HG02763 (cell line): ENCODE measurements around the gene CENPS.
"Not testable (repeated sequence)": the region's sequence is repeated elsewhere in the genome, so short reads cannot be mapped to it uniquely, and the experiment has no call there.

Source experiments
- ATAC-seq: cut with Tn5 transposase; IDR thresholded peaks from one replicate; pipeline ENCODE4 v1.9.1; 2021; ENCODE audit warnings: mild to moderate bottlenecking, moderate library complexity; ENCODE audit not compliant: unreplicated experiment

The CENPS gene

DNA sequence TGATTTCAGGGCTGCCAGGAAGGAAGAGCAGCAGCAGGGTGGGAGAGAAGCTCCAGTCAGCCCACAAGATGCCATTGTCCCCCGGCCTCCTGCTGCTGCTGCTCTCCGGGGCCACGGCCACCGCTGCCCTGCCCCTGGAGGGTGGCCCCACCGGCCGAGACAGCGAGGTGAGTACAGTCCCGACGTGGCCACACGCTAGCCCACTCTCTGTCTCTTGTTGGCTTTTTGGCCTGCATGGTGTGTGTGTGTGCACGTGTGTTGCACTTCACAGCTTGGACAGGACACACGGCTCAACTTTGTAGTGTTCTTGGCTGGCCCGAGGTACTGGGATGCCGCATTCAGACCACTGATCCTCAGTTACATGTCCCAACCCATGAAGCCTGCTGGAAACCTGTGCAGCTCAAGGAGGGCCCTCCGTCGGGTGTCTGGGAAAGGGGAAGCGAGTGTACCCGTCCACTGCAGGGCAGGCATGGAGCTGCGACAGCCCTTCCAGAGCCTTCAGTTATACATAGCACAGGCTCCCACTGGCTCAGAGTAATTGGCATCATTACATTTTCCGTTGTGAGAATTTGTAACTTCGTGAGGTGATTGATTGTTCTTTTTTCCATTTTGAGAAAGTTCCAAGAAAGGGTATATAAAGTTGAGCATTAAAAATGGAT, 20.1 kb downstream of the CENPS start:
- no peak for ATAC-seq

DNA sequence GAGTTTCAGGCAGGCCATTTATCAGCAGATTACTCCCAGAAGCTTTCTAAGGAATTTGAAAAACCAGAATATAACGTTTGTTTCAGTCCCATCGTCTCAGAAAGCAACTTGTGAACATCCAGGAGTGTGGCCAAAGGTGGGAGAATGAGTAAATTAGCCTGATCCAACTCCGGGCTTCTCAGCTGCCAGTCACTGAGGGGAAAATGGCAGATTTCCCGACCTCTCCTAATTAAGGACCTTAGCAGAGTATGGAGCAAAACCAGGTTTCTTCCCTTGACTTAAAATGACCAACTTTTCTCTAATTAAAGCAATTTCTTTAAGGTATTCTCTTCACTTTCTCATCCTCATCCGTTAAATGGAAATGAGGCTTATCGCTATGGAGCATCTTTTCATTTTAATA, 20.6 kb downstream of the CENPS start:
- ATAC-seq, result no peak

DNA sequence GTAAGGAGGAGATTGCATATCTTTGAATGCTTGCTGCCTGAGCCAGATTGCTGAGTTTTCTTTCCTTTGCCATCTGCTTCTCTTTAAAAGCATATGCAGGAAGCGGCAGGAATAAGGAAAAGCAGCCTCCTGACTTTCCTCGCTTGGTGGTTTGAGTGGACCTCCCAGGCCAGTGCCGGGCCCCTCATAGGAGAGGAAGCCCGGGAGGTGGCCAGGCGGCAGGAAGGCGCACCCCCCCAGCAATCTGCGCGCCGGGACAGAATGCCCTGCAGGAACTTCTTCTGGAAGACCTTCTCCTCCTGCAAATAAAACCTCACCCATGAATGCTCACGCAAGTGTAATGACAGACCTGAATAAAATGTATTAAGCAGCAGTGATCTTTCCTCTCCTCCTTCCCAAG, 21.1 kb downstream of the CENPS start:
- no peak for ATAC-seq

DNA sequence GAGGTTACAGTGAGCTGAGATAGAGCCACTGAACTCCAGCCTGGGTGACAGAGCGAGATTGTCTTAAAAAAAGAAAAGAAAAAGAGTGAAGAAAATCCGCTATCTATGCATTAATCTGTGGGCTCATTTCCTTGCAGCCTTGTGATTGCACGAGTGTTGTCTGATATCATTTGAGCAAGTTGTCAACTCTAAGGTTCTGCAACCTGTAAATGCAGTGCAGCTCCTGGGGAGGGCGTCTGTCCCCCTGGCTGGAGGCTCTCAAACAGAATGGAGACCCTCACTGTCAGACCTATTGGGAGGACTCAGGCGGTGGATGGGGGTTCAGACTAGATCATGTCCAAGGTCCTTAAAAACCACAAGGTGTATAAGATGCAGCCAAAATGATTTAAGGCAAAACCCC, 25.8 kb downstream of the CENPS start:
- no peak for ATAC-seq

DNA sequence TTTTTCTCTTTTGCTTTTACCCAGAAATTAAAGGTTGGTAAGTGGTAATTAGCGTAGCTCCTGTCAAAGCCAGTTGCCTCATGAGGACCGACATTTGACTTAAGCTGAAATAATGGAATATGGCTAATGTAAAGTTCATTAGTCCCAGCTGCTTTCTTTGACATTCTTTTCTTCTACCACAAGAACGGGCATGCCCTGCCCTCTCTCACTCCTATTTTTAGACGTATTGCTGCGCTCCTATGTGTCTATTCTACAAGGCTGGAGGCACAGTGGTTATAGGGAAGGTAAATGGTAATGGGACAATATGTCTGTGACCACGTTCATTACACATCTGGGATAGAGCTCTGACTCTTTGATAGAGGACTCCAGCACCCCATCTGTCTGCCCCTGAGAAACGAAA, 26.4 kb downstream of the CENPS start:
- no peak for ATAC-seq

DNA sequence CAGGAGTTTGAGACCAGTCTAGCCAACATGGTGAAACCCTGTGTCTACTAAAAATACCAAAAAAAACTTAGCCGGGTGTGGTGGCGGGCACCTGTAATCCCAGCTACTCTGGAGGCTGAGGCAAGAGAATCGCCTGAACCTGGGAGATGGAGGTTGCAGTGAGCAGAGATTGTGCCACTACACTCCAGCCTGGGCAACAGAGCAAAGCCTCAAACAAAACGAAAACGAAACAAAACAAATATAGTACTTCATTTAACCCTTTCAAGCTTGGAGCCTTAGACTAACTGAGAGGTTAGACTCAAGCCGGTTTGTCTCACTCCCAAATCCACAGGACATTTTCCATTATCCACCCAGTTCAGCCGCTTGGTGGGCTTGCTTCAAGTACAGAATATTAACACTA, 27.2 kb downstream of the CENPS start:
- not testable (repeated sequence) for ATAC-seq

DNA sequence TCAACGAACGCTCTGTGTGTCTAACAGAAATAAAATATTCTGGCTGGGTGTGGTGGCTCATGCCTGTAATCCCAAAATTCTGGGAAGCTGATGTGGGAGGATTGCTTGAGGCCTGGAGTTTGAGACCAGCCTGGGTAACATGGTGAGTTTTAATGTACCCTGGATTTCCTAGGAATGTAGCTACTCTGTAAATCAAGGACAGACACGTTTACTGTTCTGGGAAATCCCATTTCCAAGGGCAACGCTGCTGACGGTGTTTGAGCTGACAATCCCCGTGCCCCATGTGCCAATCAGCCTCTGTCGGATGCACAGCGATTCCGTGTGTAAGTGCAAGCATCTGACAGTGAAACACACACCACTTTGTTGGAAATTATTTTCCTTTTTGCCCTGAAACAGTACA, 27.6 kb downstream of the CENPS start:
- no peak for ATAC-seq

DNA sequence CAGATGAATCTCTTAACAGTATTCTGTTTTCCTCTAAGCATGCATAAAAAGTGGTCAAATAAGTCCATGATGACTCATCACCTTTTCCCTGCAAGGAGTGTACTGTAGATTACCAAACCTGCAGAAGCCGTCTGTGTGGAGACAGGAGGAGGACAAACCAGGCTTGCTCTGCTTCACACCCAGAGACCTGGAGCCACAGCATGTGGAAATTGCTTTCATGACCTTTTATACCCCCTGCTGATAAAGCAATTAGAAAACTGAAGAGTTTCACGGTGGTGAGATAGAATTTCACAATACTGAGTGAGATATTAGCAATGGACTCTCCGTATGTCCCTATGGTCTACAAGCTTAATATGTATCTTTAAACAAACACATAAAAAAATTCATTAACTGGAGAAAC, 29.0 kb downstream of the CENPS start:
- ATAC-seq, result no peak

DNA sequence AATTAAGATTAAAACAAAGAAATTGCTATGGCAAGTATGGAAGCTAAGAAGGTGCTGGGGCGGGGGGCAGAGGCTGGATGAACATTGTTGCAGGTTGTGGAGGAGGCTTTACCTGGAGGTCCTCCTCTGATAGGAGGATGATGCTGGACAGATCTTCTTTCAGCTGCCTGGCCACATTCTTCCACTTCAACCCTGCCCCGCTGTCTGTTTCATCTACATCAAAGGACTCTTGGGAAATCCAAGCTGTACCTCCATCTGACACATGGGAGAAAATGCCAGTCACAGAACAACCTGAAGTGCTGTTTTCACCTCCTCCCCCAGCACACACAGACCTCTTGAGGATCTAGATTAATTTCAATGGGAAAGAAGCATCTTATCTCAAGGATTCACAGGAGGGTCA, 36.8 kb downstream of the CENPS start:
- no peak for ATAC-seq

DNA sequence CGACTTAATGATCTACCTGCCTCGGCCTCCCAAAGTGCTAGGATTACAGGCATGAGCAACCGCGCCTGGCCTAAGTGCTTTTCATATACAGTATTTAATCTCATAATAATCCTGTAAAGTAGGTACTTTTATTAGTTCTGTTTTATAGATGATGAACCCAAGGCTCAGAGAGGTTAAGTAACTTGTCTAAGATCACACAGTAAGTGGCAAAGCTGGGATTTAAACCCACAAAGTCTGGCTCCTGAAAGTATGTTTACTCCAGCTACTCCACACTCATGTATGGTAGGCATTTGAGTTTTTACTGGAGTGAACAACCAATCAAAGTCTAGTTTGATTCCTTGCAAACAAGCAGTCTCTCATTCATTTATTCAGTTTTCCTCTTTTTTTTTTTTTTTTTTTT, 39.8 kb downstream of the CENPS start:
- ATAC-seq, result no peak

DNA sequence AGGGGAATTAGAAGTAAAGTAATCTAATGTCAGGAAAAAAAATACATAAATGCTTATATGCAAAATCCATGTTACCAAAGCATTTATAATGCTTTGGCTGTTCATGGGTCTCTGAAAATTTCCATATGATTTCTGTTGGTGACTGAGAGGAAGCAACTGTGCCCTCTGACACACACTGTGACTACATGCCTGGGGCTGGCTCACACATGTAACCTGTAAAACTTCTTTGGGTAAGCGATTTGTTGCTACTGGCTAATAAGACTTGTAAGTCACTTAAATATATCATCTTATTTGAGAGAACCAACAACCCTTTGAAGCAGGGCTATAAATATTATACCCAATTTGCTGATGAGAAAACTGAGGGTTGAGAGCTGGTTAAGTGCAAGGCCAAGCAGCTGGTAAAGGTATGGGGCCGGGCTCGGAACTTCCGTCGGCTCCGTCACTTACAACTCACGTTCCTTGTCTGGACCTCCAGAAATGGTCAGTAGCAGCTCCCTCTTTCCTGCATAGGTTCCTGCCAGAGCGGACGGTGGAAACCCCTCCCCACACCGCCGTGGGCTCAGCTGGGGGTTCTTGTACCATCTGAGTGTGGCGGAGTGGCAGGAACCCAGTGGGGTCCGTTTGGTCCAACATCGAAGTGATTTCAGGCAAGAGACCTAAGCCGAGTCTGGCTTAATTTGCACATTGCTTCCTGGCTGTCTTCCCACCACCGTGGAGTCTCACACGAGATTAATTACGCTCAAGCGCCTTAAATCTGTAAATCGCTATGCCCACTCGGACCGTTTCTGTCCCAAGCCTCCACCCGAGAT, 41.4 kb downstream of the CENPS start:
- ATAC-seq, result no peak

DNA sequence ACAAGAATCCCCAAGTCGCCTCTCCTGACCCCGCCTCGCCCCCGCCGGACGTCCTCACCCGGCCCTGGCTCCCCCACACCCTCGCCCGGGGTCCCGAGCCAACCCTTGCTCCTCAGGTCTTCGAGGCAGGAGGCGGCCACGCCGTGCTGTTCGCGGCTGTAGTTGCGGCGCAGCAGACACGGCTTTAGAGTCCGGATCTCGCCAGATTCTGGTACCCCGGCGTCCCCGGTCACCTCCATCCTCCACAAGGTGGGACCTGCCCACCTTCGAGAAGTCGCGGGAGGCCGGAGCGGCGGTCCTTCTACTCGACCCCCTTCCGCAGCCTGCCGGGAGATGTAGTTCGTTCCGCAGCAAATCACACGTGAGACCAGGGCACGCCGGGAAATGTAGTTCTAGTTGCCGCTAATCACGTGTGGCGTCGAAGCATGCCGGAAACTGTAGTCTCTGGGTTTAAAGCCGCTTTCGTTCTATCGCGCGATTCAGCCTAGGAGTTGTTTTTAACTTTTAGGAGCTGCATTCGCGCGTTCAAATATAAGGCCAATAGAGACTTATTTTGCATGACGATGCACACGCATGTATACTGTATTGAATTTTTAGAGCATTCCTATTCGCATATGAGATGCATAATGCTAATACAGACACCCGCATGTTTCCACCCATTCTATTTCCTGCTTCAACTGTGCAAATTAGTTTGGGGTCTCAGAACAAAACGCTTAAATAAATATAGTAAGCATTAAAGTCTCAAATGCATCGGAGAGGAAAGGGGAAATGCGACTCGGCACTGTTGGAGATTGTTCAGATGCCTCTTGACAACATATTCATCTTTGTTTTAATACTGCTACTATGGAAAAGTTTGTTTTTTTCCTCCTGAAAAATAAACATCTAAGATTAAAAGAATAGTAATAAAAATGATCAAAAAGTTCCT, 42.2 kb downstream of the CENPS start, which contains the start of gene DFFA:
Gene DFFA (minus strand): TSS at position 310 of the 925 bp plus-strand sequence. CDS start 71 bp downstream, at position 239.
- ATAC-seq, result peak; percentile 75

DNA sequence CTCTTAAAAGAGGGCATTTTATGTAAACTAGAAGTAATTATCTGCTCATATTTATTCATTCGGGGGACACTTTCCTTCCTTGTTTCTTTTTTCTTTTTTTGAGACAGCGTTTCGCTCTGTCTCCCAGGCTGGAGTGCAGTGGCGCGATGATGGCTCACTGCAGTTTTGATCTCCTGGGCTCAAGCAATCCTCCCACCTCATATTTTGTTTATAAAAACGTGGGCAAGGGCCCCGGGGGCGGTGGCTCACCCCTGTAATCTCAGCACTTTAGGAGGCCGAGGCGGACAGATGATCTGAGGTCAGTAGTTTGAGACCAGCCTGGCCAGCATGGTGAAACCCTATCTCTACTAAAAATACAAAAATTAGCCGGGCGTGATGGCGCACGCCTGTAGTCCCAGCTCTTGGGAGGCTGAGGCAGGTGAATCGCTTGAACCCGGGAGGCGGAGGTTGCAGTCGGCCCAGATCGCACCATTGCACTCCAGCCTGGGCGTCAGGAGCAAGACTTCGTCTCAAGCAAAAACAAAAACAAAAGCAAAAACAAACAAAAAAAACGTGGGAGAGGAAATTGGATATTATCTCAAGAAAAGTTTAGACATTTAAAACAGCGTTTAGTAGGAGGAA, 43.0 kb downstream of the CENPS start:
- no peak for ATAC-seq

DNA sequence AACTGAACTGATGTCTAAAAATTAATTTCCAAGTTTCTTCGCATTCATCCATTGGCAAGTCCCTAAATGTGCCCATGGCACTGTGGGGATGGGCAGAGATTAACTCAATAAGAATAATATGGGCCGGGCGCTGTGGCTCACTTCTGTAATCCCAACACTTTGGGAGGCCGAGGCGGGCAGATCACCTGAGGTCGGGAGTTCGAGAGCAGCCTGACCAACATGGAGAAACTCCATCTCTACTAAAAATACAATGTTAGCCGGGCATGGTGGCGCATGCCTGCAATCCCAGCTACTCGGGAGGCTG, 44.0 kb downstream of the CENPS start:
- not testable (repeated sequence) for ATAC-seq

DNA sequence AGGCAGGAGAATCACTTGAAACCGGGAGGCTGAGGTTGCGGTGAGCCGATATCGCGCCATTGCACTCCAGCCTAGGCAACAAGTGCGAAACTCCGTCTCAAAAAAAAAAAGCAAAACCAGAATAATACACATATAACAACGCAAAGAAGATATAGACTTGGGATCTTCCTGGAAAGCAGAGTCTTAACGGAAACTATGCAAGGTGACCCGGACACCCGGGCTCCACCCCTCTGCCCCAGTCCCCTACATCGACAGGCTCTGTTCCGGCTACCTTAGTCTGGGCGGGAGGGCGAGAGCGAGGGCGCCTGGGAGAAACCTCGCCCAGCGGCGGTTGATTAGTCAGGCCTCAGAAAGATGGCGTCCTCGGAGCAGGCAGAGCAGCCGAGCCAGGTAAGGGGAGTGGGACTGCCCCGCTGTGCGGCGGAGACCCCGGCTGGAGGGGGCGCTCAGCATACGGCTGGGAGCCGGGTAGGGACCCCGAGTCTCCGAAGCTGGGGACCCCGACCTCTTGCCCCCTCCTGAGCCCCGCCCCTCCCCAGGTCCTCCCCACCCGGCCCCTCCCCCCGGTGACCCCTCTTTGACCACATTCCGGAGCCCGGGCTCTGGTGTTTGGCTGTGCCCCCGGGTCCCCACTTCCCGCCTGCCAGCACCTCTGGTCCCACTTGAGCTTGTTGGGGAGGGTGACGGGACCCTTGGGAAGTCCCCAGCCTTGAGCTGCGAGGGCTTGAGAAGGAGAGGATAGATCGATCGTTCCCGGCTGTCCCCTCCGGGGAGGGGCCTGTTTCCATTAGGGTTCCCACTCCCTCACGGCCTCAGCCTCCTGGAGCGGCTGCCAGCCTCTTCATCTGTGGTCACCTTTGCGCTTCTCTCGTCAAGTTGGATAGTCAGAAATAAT, 44.6 kb downstream of the CENPS start, which contains the start of gene PEX14:
Gene PEX14 (plus strand): TSS at position 338 of the 895 bp plus-strand sequence. CDS start 17 bp downstream, at position 355.
- ATAC-seq, result peak; percentile 64

DNA sequence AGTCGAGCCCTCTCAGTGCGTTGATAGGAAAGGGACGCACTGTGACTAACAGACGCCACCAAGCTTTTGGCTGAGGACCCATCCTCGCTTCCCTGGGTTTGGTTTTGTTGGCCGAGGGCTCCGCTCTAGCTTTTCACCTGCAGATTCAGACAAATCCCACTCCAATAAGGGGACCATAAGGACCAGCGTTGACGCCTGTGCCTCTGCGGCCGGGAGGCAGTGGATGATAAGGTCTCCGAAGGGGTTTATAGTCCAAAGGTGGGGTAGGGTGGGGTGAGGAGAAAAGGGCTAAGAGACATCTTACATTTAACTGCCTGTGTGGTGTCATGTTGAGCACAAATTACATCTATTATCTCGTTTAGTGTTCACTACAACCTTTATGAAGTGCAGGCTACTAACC, 45.3 kb downstream of the CENPS start:
- no peak for ATAC-seq

DNA sequence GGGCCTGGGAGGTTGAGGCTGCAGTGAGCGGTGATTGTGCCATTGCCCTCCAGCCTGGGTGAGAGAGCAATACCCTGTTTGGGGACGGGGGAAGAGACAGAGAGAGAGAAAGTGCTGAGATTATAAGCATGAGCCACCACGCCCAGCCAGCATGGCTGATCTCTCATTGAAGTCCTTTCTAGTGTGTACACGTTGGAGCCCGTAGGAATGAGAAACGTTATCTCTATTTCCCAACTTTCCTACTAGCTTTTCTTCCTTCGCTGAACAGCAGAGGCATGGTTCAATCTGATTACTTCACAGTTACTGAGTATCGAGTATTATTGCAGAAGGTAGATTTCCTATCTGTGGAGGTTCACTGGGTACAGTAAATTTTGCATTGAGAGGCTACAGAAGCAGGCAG, 49.1 kb downstream of the CENPS start:
- no peak for ATAC-seq

DNA sequence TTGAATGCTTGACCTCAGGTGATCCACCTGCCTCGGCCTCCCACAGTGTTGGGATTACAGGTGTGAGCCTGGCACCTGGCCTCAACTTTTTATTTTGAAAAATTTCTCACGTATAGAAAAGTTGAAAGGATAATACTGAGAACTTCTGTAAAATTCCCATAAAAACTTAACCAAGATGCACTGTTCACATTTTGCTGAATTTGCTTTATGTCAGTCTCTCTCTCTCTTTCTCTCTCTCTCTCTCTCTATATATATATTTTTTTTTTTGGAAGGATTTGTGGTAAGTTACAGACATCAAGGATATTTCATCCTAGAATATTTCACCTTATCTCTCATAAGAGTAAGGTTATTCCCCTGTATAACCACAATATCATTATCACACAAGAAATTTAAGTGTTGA, 50.4 kb downstream of the CENPS start:
- ATAC-seq, result no peak

DNA sequence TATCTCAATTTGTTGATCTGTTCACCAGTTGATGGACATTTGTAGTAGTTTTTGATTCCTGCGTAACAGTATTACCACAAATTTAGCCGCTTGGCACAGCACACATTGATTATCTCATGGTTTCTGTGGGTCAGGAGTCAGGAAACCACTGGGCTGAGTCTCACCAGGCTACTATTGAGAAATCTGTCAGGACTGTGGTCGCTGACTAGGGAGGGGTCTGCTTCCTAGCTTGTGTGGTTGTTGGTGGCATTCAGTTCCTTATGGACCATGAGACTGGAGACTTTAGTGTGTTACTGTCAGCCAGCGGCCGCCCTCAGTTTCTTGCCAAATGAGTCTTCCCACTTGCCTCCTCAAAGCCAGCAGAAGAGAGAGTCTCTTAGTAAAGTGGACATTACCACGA, 54.3 kb downstream of the CENPS start:
- no peak for ATAC-seq
